WI38 (cell line): ENCODE results near the gene CACNA1G.

ENCODE experiments used
- H3K4me3 ChIP-seq: 2 replicates; pipeline ENCODE4 v1.5.1; 2011; ENCODE audit warnings: low read depth, mild to moderate bottlenecking, control low read depth, low read length
- TF ChIP-seq, protein P1 (sequence below): IDR thresholded peaks from 2 replicates; pipeline ENCODE4 v1.5.1; 2012; ENCODE audit warnings: low read depth, mild to moderate bottlenecking, control low read depth, low read length

Gene CACNA1G

DNA sequence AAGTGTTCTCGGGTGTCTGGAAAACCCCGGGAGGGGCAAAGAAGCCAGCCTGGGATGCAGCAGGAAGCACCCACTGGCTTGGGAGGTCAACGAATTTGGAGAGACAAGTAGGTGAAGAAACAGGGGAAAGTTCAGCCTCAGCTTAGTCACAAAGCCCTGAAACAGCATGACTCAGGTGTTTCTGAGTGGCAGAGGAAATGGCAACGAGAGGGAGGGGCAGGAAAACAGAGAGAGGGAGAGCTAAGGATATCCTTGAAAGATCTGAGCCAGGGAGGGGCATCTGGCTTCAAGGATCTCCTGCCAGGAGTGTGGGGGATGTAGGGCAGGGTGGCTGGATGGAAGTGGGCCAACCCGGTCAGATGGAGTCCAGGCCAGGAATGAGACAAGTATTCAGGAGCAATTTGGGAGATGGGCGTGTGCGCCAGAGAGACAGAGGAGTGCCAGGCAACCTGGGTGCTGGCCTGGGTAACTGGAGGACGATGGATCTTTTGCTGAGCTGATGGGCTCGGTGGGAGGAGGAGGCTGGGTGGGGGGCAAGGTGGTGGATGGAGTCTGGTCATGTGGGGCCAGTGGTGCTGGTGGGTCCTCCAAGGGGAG lies 101.4 kb downstream of the CACNA1G start:
- TF ChIP-seq, protein P1, sequence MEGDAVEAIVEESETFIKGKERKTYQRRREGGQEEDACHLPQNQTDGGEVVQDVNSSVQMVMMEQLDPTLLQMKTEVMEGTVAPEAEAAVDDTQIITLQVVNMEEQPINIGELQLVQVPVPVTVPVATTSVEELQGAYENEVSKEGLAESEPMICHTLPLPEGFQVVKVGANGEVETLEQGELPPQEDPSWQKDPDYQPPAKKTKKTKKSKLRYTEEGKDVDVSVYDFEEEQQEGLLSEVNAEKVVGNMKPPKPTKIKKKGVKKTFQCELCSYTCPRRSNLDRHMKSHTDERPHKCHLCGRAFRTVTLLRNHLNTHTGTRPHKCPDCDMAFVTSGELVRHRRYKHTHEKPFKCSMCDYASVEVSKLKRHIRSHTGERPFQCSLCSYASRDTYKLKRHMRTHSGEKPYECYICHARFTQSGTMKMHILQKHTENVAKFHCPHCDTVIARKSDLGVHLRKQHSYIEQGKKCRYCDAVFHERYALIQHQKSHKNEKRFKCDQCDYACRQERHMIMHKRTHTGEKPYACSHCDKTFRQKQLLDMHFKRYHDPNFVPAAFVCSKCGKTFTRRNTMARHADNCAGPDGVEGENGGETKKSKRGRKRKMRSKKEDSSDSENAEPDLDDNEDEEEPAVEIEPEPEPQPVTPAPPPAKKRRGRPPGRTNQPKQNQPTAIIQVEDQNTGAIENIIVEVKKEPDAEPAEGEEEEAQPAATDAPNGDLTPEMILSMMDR = no peak
- no peak overlapping the region for H3K4me3 ChIP-seq

DNA sequence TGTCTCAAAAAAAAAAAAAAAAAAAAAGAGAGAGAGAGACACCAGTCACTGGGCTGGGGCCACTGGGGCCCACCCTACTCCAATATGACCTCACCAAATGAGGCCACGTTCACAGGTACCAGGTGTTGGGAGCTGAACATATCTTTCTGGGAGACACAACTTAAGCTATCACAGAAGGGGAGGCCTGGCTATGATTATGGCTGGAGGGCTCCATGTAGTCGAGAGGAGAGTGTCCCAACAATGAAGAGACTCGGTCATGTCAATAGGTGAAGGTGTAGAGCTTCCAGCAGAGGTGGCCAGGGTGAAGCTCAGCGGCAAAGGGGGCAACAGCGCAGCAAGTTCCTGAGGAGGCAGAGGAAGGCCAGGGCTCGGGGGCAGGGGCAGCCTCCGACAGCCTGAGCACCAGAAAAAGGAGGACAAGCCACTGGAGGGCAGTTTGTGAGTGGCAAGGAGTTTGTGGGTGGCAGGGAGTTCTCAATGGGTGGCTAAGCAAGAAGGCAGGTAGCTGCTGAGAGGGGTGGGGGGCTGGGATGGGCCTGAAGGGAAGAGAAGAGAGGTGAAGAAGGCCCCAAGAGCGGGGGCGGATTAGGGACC lies 102.2 kb downstream of the CACNA1G start:
- TF ChIP-seq, protein P1 = no peak
- no peak overlapping the region for H3K4me3 ChIP-seq

DNA sequence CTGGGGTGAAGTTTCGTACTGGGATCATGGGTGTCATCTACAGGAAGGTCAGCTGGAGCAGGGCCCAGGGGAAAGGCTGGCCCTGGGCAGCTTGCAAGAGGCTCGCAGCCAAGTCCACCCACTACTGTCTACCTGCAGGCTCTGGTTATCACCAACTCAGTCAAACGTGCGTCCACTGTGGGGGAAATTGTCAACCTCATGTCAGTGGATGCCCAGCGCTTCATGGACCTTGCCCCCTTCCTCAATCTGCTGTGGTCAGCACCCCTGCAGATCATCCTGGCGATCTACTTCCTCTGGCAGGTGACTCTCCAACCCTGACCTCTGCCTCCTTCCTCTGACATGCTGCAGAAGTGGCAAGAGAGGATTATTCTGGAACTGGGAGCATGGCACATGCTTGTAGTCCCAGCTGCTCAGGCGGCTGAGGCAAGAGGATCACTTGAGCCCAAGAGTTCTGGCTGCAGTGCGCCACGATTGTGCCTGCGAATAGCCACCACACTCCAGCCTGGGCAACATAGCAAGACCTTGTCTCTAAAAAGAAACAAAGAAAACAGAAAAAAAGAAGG lies 103.4 kb downstream of the CACNA1G start:
- H3K4me3 ChIP-seq = no peak overlapping the region
- TF ChIP-seq, protein P1 = no peak

DNA sequence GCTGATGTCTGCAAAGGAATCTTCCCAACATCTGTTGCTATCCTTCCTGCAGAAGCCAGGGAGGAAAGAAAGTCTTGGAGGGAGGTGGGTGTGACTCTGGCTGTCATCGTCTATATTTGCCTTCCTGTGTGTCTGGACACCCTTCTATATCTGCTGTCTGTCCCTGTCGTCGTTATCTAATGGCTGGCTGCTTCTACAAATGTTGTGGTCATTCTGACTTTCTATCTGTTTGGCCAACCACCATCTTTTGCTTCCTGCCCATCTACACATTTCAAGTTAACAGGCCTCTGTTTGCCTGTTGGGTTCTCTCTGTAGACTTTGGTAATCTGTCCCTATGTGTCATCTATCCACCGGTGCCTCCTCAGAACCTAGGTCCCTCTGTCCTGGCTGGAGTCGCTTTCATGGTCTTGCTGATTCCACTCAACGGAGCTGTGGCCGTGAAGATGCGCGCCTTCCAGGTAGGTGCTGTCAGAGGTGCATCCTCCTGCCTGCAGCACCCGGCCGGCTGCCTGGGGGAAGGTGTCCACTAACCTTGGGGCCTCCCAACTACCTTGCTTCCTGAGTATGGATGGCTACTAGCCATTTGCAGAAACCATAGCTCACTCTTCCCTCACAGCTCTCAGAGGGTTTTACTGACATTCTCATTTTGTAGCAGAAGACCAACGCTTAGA lies 104.4 kb downstream of the CACNA1G start:
- TF ChIP-seq, protein P1 = no peak
- H3K4me3 ChIP-seq = no peak overlapping the region

DNA sequence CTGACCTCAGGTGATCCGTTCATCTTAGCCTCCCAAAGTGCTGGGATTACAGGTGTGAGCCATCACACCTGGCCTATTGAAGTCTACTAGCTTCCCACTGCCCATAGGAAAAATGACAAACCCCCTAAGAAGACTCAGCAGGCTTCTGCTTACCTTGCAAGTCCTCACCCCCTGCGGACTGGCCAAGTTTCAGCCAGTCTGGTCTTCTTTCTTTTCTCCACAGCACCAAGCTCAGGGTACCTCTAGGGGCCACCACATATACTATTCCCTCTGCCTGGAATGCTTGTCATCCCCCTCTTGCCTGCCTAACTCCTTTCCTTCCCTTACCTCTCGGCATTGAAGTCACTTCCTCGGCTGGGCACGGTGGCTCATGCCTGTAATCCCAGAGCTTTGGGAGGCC lies 105.3 kb downstream of the CACNA1G start:
- no peak overlapping the region for H3K4me3 ChIP-seq
- TF ChIP-seq, protein P1 = no peak

DNA sequence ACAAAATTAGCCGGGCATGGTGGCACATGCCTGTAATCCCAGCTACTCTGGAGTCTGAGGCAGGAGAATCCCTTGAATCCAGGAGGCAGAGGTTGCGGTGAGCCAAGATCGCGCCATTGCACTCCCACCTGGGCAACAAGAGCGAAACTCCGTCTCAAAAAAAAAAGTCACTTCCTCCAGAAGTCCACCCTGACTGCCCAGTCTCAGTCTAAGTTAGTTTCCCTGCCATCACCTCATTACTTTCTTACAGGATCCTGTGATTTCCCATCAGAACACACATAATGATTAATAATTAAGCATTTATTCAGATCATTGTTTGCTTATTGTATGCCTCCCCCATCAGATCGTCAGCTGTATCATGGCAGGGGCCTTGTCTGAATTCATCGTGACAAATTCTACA lies 105.8 kb downstream of the CACNA1G start:
- H3K4me3 ChIP-seq = no peak overlapping the region
- TF ChIP-seq, protein P1 = no peak
